Natural killer cell treated with Interleukin-12 subunit alpha and Interleukin-12 subunit beta and Interleukin-15 and Interleukin-18, amount 100 ng/mL, for 72 hours (primary cell): ENCODE data around the gene TRIM56. TPM values are rescaled to one million over a fixed set of nuclear protein-coding genes. Genes with fewer than 3 reads are reported as not detected.

Experiments
- ATAC-seq, 2 donors: fragments of 150-1000 bp; cut with Tn5 transposase in 1 of 2; sonication (Bioruptor Pico), chemical (Tn5 transposase) in 1 of 2; 2 replicates each; pipeline ENCODE4 v1.10.0; 2021
- DNase-seq: peaks from one replicate; pipeline ENCODE4 v3.0.0; 2022; ENCODE audit warnings: low spot score
- H3K27ac Mint-ChIP-seq, 2 donors: 1 replicate in 1 of 2; 2 replicates in 1 of 2; pipeline ENCODE4 v1.8.0; 2022; ENCODE audit warnings: mixed read lengths in 2 of 2, mild to moderate bottlenecking in 1 of 2, moderate library complexity in 1 of 2
- H3K27me3 Mint-ChIP-seq, 2 donors: 1 replicate in 1 of 2; 2 replicates in 1 of 2; pipeline ENCODE4 v1.8.0; 2022; ENCODE audit warnings: mixed read lengths in 2 of 2
- H3K36me3 Mint-ChIP-seq: one replicate; pipeline ENCODE4 v1.8.0; 2022; ENCODE audit warnings: mixed read lengths
- H3K4me1 Mint-ChIP-seq, 2 donors: 1 replicate in 1 of 2; 2 replicates in 1 of 2; pipeline ENCODE4 v1.8.0; 2022; ENCODE audit warnings: low read depth in 2 of 2, mixed read lengths in 2 of 2, mild to moderate bottlenecking in 1 of 2
- H3K4me3 Mint-ChIP-seq: one replicate; pipeline ENCODE4 v1.8.0; 2022; ENCODE audit warnings: mixed read lengths
- H3K9me3 Mint-ChIP-seq: 2 replicates; pipeline ENCODE4 v1.8.0; 2022; ENCODE audit warnings: mixed read lengths
- total RNA-seq, 2 donors: library from RNA; stranded (reverse); gene quantifications; one replicate each; pipeline ENCODE4 v1.2.3, GENCODE V29; 2022

TRIM56 gene
- total RNA-seq, 2 donors from 2014 or later, result 54.8 to 73.7 TPM

DNA sequence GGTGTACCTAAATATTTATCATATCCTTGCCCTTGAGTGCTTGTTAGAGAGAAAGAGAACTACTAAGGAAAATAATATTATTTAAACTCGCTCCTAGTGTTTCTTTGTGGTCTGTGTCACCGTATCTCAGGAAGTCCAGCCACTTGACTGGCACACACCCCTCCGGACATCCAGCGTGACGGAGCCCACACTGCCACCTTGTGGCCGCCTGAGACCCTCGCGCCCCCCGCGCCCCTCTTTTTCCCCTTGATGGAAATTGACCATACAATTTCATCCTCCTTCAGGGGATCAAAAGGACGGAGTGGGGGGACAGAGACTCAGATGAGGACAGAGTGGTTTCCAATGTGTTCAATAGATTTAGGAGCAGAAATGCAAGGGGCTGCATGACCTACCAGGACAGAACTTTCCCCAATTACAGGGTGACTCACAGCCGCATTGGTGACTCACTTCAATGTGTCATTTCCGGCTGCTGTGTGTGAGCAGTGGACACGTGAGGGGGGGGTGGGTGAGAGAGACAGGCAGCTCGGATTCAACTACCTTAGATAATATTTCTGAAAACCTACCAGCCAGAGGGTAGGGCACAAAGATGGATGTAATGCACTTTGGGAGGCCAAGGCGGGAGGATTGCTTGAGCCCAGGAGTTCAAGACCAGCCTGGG, 53.1 kb downstream of the TRIM56 start:
- peaks cover 7 to 10% of the 10 kb centered on the region in 2 donors for H3K27me3 Mint-ChIP-seq
- H3K9me3 Mint-ChIP-seq, result no peaks in the 10 kb centered on the region
- H3K4me3 Mint-ChIP-seq, result peak overlapping the region; percentile 58
- peak overlapping the region; percentile 66 to 84 for H3K27ac Mint-ChIP-seq
- peaks cover 36 to 44% of the 10 kb centered on the region in 2 donors for H3K4me1 Mint-ChIP-seq
- H3K36me3 Mint-ChIP-seq, result no peaks in the 10 kb centered on the region
- peak; percentile 87 for DNase-seq
- peak; percentile 98 for ATAC-seq

- H3K4me1 Mint-ChIP-seq, result peaks cover 30 to 52% of the 10 kb centered on the region in 2 donors
- no peaks in the 10 kb centered on the region for H3K36me3 Mint-ChIP-seq
These were observed 55.0 kb downstream of the TRIM56 start for GRCh38 chr7:101140339-101140699.

DNA sequence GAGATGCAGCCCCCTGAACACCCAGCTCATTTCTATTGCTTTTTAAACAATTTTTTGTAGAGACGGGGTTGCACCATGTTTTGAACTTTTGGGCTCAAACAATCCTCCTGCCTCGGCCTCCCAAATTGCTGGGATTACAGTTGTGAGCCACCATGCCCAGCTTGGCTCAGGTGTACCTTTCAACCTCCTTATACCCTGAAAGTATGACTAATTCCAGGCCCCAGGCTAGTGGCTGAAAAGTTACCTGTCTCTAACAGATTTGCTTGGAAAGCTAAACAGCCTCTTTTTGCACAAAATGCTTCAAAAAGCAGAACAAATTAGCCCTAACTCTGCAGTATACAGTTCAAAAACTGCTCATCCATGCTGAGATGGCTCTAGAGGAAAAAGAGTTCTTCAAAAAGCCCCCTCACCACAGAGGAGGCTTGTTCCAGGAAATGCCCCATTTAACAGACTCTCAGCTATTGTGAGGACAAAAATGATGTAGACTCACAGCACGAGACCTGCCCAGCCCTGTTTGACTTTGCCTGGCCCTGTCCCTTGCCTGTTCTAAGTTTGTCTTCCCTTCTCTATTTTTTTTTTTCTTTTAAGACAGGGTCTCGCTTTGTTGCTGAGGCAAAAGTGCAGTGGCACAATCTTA, 55.6 kb downstream of the TRIM56 start:
- Mint-ChIP-seq H3K27ac (peak overlapping the region in 1 of 2 donors; percentile 39), H3K9me3 (no peaks in the 10 kb centered on the region), H3K27me3 (peaks cover 16 to 17% of the 10 kb centered on the region in 2 donors), H3K4me3 (no peak overlapping the region), H3K4me1 (peaks cover 30 to 52% of the 10 kb centered on the region in 2 donors), H3K36me3 (no peaks in the 10 kb centered on the region)
- DNase-seq (no peak), ATAC-seq (no peak)

More at GRCh38 chr7:101140339-101140699, 55.0 kb downstream of the TRIM56 start:
- Mint-ChIP-seq H3K27ac (peak overlapping the region; percentile 17 to 33), H3K27me3 (peaks cover 16 to 18% of the 10 kb centered on the region in 2 donors), H3K9me3 (no peaks in the 10 kb centered on the region), H3K4me3 (no peak overlapping the region)
- no peak for DNase-seq
- no peak for ATAC-seq

Other genes starting within 250 kb of the TRIM56 start
- 10 to 100 TPM; 32.7 to 38.7 TPM for gene SLC12A9, start 232.8 kb upstream of the TRIM56 start, total RNA-seq
- 1 to 10 TPM; 2.7 to 7.4 TPM for gene TRIP6, start 218.1 kb upstream of the TRIM56 start, total RNA-seq
- 100 to 1,000 TPM; 212 to 391 TPM for gene SRRT, start 210.4 kb upstream of the TRIM56 start, total RNA-seq
- gene UFSP1, start 195.8 kb upstream of the TRIM56 start, total RNA-seq, result 1 to 10 TPM; 1.8 to 6.0 TPM
- gene ACHE, start 189.6 kb upstream of the TRIM56 start, total RNA-seq, result under 1 TPM; 0.64 to 0.73 TPM
- gene MUC3A, start 135.9 kb upstream of the TRIM56 start, total RNA-seq, result not detected
- gene MUC12, start 115.9 kb upstream of the TRIM56 start, total RNA-seq, result not detected
- not detected for gene MUC17, start 65.4 kb upstream of the TRIM56 start, total RNA-seq
- gene SERPINE1, start 41.6 kb downstream of the TRIM56 start, total RNA-seq, result not detected
- 10 to 100 TPM; 30.9 to 39.4 TPM for gene AP1S1, start 69.0 kb downstream of the TRIM56 start, total RNA-seq
- gene VGF, start 80.1 kb downstream of the TRIM56 start, total RNA-seq, result under 1 TPM in 1 of 2 donors, not detected in 1; 0.31 TPM
- not detected for gene NAT16, start 94.8 kb downstream of the TRIM56 start, total RNA-seq
- gene MOGAT3, start 115.6 kb downstream of the TRIM56 start, total RNA-seq, result not detected
- 10 to 100 TPM; 66.2 to 72.3 TPM for gene PLOD3, start 132.1 kb downstream of the TRIM56 start, total RNA-seq
- gene ZNHIT1, start 132.7 kb downstream of the TRIM56 start, total RNA-seq, result 10 to 100 TPM; 57.6 to 57.8 TPM
- 10 to 100 TPM; 16.6 to 34.0 TPM for gene CLDN15, start 152.3 kb downstream of the TRIM56 start, total RNA-seq
- gene FIS1, start 159.6 kb downstream of the TRIM56 start, total RNA-seq, result 100 to 1,000 TPM in 1 of 2 donors, 10 to 100 TPM in 1; 93.1 to 102 TPM
- gene IFT22, start 236.3 kb downstream of the TRIM56 start, total RNA-seq, result 1 to 10 TPM; 5.5 to 6.0 TPM